Common myeloid progenitor, CD34-positive (primary cell): Measurements from ENCODE around the gene KRTAP4-3.
"Not testable (repeated sequence)": the region's sequence is repeated elsewhere in the genome, so short reads cannot be mapped to it uniquely, and the experiment has no call there.

ENCODE experiments used
- CTCF ChIA-PET: fragments of 350-600 bp; sonication (Branson Sonifier 250); formaldehyde crosslinking; loops from one replicate; lab custom pipeline; 2021; ENCODE audit warnings: antibody characterized with exemption; lab: Charles Lee
- POLR2A ChIA-PET: fragments of 350-600 bp; sonication (Branson Sonifier 250); formaldehyde crosslinking; loops from one replicate; lab custom pipeline; 2021; ENCODE audit warnings: antibody characterized with exemption; lab: Charles Lee
- DNase-seq, 3 donors: peaks; one replicate each; pipeline versions ENCODE4 v3.0.0 to v3.0.0-alpha.2; 2013
- H3K27ac ChIP-seq, 2 experiments: 1 replicate in 1 of 2; 2 replicates in 1 of 2; pipeline ENCODE4 v1.7.0; 2013; ENCODE audit warnings: inconsistent platforms in 2 of 2, low read length in 2 of 2, mild to moderate bottlenecking in 2 of 2, low read depth in 1 of 2, moderate library complexity in 1 of 2; ENCODE audit not compliant: severe bottlenecking in 2 of 2, insufficient read depth in 1 of 2, poor library complexity in 1 of 2
- H3K27me3 ChIP-seq, 5 experiments: replicated peaks in 2 of 5; 1 replicate in 3 of 5; 2 replicates in 2 of 5; pipeline versions ENCODE4 v1.6.1 to v1.7.0; 2013; ENCODE audit warnings: low read length in 4 of 5, mild to moderate bottlenecking in 2 of 5, moderate library complexity in 2 of 5, inconsistent platforms in 1 of 5; ENCODE audit not compliant: insufficient read depth in 5 of 5, control insufficient read depth in 4 of 5
- H3K36me3 ChIP-seq, 4 experiments: 1 replicate in 2 of 4; 2 replicates in 2 of 4; pipeline versions ENCODE4 v1.6.1 to v1.7.0; 2013; ENCODE audit warnings: low read length in 3 of 4, control low read depth in 1 of 4, mild to moderate bottlenecking in 1 of 4; ENCODE audit not compliant: control insufficient read depth in 4 of 4, insufficient read depth in 4 of 4
- H3K4me1 ChIP-seq, 4 experiments: 1 replicate in 3 of 4; 2 replicates in 1 of 4; pipeline versions ENCODE4 v1.6.1 to v1.7.1; 2013; ENCODE audit warnings: low read length in 3 of 4, mild to moderate bottlenecking in 3 of 4, control low read depth in 1 of 4, inconsistent platforms in 1 of 4, moderate library complexity in 1 of 4; ENCODE audit not compliant: control insufficient read depth in 4 of 4, insufficient read depth in 4 of 4; ENCODE audit errors: control extremely low read depth in 1 of 4
- H3K4me3 ChIP-seq, 7 experiments: 1 replicate in 4 of 7; 2 replicates in 3 of 7; pipeline versions ENCODE4 v1.5.1 to v1.7.0; 2013; ENCODE audit warnings: mild to moderate bottlenecking in 7 of 7, low read length in 6 of 7, moderate library complexity in 6 of 7, inconsistent platforms in 2 of 7, low read depth in 2 of 7, control low read depth in 1 of 7; ENCODE audit not compliant: insufficient read depth in 4 of 7, control insufficient read depth in 1 of 7; ENCODE audit errors: extremely low read depth in 1 of 7
- H3K9me3 ChIP-seq, 5 experiments: 1 replicate in 4 of 5; 2 replicates in 1 of 5; pipeline versions ENCODE4 v1.6.1 to v1.7.1; 2013; ENCODE audit warnings: low read length in 4 of 5, mild to moderate bottlenecking in 2 of 5, inconsistent platforms in 1 of 5, low read depth in 1 of 5, moderate library complexity in 1 of 5; ENCODE audit not compliant: control insufficient read depth in 4 of 5, insufficient read depth in 2 of 5; ENCODE audit errors: control extremely low read depth in 1 of 5
- WGBS: methylation state at CpG from one replicate; pipeline ENCODE4 v1.1.5; 2013; ENCODE audit not compliant: insufficient coverage; 5-methylcytosine and 5-hydroxymethylcytosine counted together

KRTAP4-3 gene

GRCh38 chr17:41151525-41151924 lies 16.5 kb downstream of the KRTAP4-3 start:
- Histone ChIP-seq H3K27me3 (peaks cover 0 to 3% (median 0%) of the 10 kb centered on the region in 5 experiments), H3K4me3 (no peak overlapping the region), H3K27ac (no peak overlapping the region), H3K9me3 (peaks cover 0 to 3% (median 0%) of the 10 kb centered on the region in 5 experiments), H3K36me3 (no peaks in the 10 kb centered on the region), H3K4me1 (peaks cover 0 to 8% (median 0%) of the 10 kb centered on the region in 4 experiments)
- ChIA-PET CTCF (no interaction called here), POLR2A (no interaction called here)
- DNase-seq = no peak
- WGBS = 100% methylated on average over 1 of the region's 2 CpGs

GRCh38 chr17:41150026-41150425 lies 18.0 kb downstream of the KRTAP4-3 start:
- H3K27ac ChIP-seq = no peak overlapping the region
- ChIA-PET POLR2A (no interaction called here), CTCF (interaction anchor here (0.6 kb wide), 1 partner anchor 9 kb away, joined by 3 read pairs; no protein-coding TSS in a partner anchor)
- H3K27me3 ChIP-seq = peaks cover 0 to 3% (median 0%) of the 10 kb centered on the region in 5 experiments
- no peaks in the 10 kb centered on the region for H3K36me3 ChIP-seq
- 95% methylated on average over 4 of the region's 4 CpGs for WGBS
- peaks cover 0 to 3% (median 0%) of the 10 kb centered on the region in 5 experiments for H3K9me3 ChIP-seq
- DNase-seq = no peak
- H3K4me1 ChIP-seq = peaks cover 0 to 8% (median 0%) of the 10 kb centered on the region in 4 experiments
- H3K4me3 ChIP-seq = no peak overlapping the region

GRCh38 chr17:41149652-41149985 lies 18.4 kb downstream of the KRTAP4-3 start, which contains the start of gene KRTAP4-5:
Gene KRTAP4-5, minus strand, starts transcription at chr17:41149825. Its CDS starts 58 bp downstream, at chr17:41149767.
- H3K4me1 ChIP-seq = peaks cover 0 to 8% (median 0%) of the 10 kb centered on the region in 4 experiments
- peaks cover 0 to 3% (median 0%) of the 10 kb centered on the region in 5 experiments for H3K27me3 ChIP-seq
- ChIA-PET CTCF (no interaction called here), POLR2A (no interaction called here)
- no peak for DNase-seq
- H3K4me3 ChIP-seq = no peak within 1 kb of the TSS
- peaks cover 0 to 3% (median 0%) of the 10 kb centered on the region in 5 experiments for H3K9me3 ChIP-seq
- H3K27ac ChIP-seq = no peak within 1 kb of the TSS
- 50% methylated on average over 2 of the region's 2 CpGs for WGBS
- H3K36me3 ChIP-seq = no peaks in the 10 kb centered on the region

DNA sequence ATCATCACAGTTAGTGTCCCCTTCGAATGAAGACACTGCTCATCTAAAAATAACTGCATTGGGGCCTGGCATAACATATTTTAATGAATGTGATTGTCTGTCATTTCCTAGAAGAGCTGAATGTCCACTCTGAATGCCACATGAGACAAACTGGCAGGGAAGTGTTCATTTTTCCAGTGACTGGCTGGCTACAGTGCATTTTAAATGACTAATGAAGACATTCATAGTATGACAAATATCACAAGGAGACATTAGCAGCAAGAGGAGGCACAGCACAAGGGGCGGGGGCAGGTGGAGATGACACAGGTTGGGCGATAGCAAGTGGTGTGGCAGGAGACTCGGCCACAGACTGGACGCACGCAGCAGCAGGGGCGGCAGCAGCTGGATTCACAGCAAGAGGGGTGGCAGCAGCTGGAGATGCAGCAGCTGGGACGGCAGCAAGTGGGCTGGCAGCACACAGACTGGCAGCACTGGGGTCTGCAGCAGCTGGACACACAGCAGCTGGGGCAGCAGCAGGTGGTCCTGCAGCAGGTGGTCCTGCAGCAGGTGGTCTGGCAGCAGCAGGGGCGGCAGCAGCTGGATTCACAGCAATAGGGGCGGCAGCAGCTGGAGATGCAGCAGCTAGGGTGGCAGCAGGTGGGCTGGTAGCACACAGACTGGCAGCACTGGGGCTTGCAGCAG lies 18.9 kb downstream of the KRTAP4-3 start:
- WGBS = 96% methylated on average over 9 of the region's 10 CpGs
- CTCF ChIA-PET, POLR2A ChIA-PET: not testable (repeated sequence)

DNA sequence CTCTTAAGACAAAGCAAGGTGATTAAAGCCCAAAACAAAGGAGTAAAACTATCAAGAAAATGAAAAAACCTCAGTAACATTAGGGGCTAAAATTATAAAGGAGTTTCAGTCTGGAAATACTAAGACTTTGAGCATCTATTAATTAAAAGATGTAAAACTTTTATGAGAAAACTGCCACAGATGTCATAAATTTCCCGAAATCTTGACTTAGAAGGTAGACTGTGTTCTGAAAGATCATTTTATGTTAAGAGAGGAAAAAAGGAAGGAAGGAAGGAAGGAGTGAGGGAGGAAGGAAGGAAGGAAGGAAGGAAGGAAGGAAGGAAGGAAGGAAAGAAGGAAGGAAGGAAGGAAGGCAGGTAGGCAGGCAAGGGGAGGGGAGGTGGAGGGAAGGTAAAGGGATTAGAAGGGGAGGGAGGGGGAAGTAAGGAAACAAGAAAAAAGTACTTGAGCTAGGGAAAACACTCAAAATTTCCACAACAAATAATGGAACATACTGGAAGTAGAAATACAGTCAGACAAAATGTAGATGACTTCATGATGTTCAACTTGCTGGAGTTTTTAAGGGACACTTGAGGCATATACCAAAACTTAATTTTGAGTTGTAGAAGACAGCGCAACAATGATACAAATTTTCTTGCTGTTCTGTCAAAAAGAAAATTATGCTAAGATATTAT lies 20.4 kb downstream of the KRTAP4-3 start:
- H3K4me3 ChIP-seq = no peak overlapping the region
- DNase-seq = no peak
- H3K27me3 ChIP-seq = peaks cover 0 to 3% (median 0%) of the 10 kb centered on the region in 5 experiments
- peaks cover 0 to 12% (median 4%) of the 10 kb centered on the region in 5 experiments for H3K9me3 ChIP-seq
- POLR2A ChIA-PET = no interaction called here
- CTCF ChIA-PET = no interaction called here
- H3K27ac ChIP-seq = no peak overlapping the region
- H3K4me1 ChIP-seq = no peaks in the 10 kb centered on the region
- WGBS = 100% methylated on average over 2 of the region's 2 CpGs
- H3K36me3 ChIP-seq = no peaks in the 10 kb centered on the region

More for the DNA sequence above, 18.9 kb downstream of the KRTAP4-3 start:
- H3K27me3 ChIP-seq, DNase-seq, H3K36me3 ChIP-seq, H3K9me3 ChIP-seq, H3K4me1 ChIP-seq, H3K4me3 ChIP-seq, H3K27ac ChIP-seq: not testable (repeated sequence)

DNA sequence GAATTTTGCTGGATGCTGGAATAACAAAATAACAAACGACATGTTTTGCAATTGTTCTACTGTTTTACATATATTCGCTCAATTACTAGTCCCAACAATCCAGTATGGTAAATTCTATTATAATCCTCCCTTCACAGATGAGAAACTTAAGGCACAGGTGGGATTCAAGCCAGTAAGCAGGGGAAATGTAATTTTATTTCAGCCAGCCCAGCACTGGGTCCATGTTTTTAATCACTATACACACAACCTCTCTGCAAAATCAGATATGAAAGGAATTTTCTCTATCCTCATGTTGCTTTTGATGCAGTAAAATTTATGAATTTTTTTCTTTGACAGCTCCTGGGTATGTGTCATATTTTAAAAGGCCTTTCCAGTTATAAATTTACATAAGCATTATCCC lies 22.8 kb downstream of the KRTAP4-3 start:
- Histone ChIP-seq H3K9me3 (peaks cover 1 to 26% (median 4%) of the 10 kb centered on the region in 5 experiments), H3K27me3 (peaks cover 0 to 2% (median 0%) of the 10 kb centered on the region in 5 experiments), H3K4me3 (no peak overlapping the region), H3K27ac (no peak overlapping the region), H3K4me1 (no peaks in the 10 kb centered on the region), H3K36me3 (no peaks in the 10 kb centered on the region)
- POLR2A ChIA-PET = no interaction called here
- DNase-seq = no peak
- WGBS = no CpG with 5 or more reads among the region's 2 CpGs
- CTCF ChIA-PET = no interaction called here

DNA sequence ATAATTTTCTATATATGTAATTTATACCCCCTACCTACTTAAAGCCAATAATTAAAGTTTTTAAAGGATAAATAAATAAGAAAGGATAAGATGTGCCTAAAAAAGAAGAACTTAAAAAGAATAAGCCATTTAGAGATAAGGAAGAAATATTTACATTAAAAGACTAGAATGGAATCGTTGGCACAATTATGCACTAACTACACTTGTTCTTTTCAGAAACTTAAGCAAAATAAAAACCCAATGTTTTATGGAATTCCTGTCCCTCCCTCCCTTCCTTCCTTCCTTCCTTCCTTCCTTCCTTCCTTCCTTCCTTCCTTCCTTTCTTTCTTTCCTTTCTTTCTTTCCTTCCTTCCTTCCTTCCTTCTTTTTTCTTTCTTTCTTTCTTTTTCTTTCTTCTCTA lies 23.2 kb downstream of the KRTAP4-3 start:
- CTCF ChIA-PET = no interaction called here
- POLR2A ChIA-PET = no interaction called here
- no peaks in the 10 kb centered on the region for H3K27me3 ChIP-seq

More for the DNA sequence above, 23.2 kb downstream of the KRTAP4-3 start:
- Histone ChIP-seq H3K9me3 (peaks cover 4 to 31% (median 5%) of the 10 kb centered on the region in 5 experiments), H3K4me1 (no peaks in the 10 kb centered on the region), H3K4me3 (no peak overlapping the region), H3K36me3 (no peaks in the 10 kb centered on the region), H3K27ac (no peak overlapping the region)
- WGBS = no CpG with 5 or more reads among the region's 1 CpG
- no peak for DNase-seq
